ENCODE results near the gene PLB1. TPM values are rescaled to one million over a fixed set of nuclear protein-coding genes. Genes with fewer than 3 reads are reported as not detected.

PLB1 gene
- total RNA-seq, 4 donors from 2014 or later: 6.3 to 15.4 (median 10.9) TPM

- TF ChIP-seq, protein P1, sequence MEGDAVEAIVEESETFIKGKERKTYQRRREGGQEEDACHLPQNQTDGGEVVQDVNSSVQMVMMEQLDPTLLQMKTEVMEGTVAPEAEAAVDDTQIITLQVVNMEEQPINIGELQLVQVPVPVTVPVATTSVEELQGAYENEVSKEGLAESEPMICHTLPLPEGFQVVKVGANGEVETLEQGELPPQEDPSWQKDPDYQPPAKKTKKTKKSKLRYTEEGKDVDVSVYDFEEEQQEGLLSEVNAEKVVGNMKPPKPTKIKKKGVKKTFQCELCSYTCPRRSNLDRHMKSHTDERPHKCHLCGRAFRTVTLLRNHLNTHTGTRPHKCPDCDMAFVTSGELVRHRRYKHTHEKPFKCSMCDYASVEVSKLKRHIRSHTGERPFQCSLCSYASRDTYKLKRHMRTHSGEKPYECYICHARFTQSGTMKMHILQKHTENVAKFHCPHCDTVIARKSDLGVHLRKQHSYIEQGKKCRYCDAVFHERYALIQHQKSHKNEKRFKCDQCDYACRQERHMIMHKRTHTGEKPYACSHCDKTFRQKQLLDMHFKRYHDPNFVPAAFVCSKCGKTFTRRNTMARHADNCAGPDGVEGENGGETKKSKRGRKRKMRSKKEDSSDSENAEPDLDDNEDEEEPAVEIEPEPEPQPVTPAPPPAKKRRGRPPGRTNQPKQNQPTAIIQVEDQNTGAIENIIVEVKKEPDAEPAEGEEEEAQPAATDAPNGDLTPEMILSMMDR (IDR thresholded peaks at IDR 0.05): no peak
- ATAC-seq (ENCODE audit: low FRiP score) (no peak), DNase-seq (ENCODE audit: low spot score) (no peak)
These were observed 83.7 kb downstream of the PLB1 start for GRCh38 chr2:28579606-28580005.

DNA sequence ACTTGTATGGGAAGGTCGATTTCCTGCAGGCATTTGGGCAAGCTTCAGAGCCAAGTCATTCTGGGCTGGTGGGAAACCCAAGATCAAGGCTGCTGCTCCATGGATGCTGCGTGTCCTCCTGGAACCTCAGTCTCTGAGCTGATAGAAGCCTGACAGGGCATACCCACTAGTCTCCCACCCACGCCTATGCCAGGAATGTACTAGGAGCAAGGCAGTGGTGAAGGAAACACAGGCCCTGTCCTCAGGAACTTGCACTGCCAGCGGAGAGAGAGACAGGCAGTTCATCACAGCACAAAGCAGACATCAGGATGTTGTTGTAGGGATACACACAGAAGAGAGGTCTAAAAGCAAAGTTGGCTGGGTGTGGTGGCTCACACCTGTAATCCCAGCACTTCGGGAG, 84.2 kb downstream of the PLB1 start:
- DNase-seq (ENCODE audit: low spot score) (no peak), ATAC-seq (ENCODE audit: low FRiP score) (no peak)
- TF ChIP-seq, protein P1 (IDR thresholded peaks at IDR 0.05): no peak

- ATAC-seq (ENCODE audit: low FRiP score) (no peak), DNase-seq (ENCODE audit: low spot score) (no peak)
- TF ChIP-seq, protein P1 (IDR thresholded peaks at IDR 0.05): no peak
These were observed 85.5 kb downstream of the PLB1 start for GRCh38 chr2:28581312-28581711.

DNA sequence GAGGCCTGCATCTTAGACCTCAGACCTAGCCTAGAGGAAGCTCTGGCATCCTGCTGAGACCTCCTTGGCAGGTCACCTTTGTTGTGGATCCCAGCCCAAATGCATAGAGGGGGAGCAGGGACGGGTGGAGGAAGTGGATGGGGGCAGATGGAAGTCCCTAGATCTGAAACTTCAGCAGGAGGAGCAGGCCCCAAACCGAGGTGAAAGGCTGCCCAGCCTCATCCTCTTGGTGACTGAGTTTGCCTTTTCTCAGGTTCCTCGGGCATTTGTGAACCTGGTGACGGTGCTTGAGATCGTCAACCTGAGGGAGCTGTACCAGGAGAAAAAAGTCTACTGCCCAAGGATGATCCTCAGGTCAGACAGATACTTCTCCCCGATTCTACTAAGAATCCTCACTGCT, 86.3 kb downstream of the PLB1 start:
- ATAC-seq (ENCODE audit: low FRiP score): no peak
- DNase-seq (ENCODE audit: low spot score): no peak
- TF ChIP-seq, protein P1 (IDR thresholded peaks at IDR 0.05): no peak

GRCh38 chr2:28582595-28582994, 86.7 kb downstream of the PLB1 start:
- ATAC-seq (ENCODE audit: low FRiP score) (no peak), DNase-seq (ENCODE audit: low spot score) (no peak)
- TF ChIP-seq, protein P1 (IDR thresholded peaks at IDR 0.05): no peak

GRCh38 chr2:28583899-28584553, 88.2 kb downstream of the PLB1 start:
- ATAC-seq (ENCODE audit: low FRiP score): peak; percentile 97

GRCh38 chr2:28586867-28587266, 91.0 kb downstream of the PLB1 start:
- ATAC-seq (ENCODE audit: low FRiP score) (no peak), DNase-seq (ENCODE audit: low spot score) (no peak)
- TF ChIP-seq, protein P1 (IDR thresholded peaks at IDR 0.05): no peak

More at GRCh38 chr2:28583899-28584553, 88.2 kb downstream of the PLB1 start:
- TF ChIP-seq, protein P1 (IDR thresholded peaks at IDR 0.05): no peak
- DNase-seq (ENCODE audit: low spot score): peak; percentile 68

Measured in omental fat pad (tissue), 4 donors.